SK-N-SH (cell line): ENCODE data around the gene SCNN1B. TPM values are rescaled to one million over a fixed set of nuclear protein-coding genes. Genes with fewer than 3 reads are reported as not detected.

Experiments used
- CTCF ChIA-PET: fragments of 300-600, 350-600 bp; formaldehyde crosslinking; extraction: SDS; loops from one replicate; lab custom pipeline; 2021; lab: Yijun Ruan, JAX
- POLR2A ChIA-PET: fragments of 350-600 bp; sonication (Branson Sonifier 250); formaldehyde crosslinking; extraction: SDS; loops from one replicate; lab custom pipeline; 2020; ENCODE audit warnings: antibody characterized with exemption, inconsistent platforms; lab: Yijun Ruan, JAX
- DNase-seq: peaks from one replicate; pipeline ENCODE4 v3.0.0; 2012
- H2AFZ ChIP-seq: fragments of 200-600 bp; sonication (generic); 2 replicates; pipeline ENCODE4 v1.8.1; 2016; ENCODE audit warnings: antibody characterized with exemption, mild to moderate bottlenecking, low read depth
- H3F3A ChIP-seq: fragments of 200-600 bp; sonication (generic); replicated peaks from 2 replicates; pipeline ENCODE3; 2016; ENCODE audit warnings: antibody characterized with exemption, mild to moderate bottlenecking; ENCODE audit not compliant: insufficient read depth
- H3K27ac ChIP-seq, 2 experiments: fragments of 200-500 bp in 1 of 2; fragments of 200-600 bp in 1 of 2; sonication (Bioruptor generic) in 1 of 2; sonication (generic), shearing (Covaris generic) in 1 of 2; 2 replicates each; pipeline versions ENCODE4 v1.5.1 to v1.6.1; 2014 to 2016; ENCODE audit warnings: low read depth in 2 of 2, inconsistent platforms in 1 of 2, low read length in 1 of 2, mild to moderate bottlenecking in 1 of 2, mixed read lengths in 1 of 2
- H3K27me3 ChIP-seq: fragments of 200-600 bp; sonication (generic), shearing (Covaris generic); 2 replicates; pipeline ENCODE4 v1.6.1; 2016; ENCODE audit warnings: mixed run types; ENCODE audit not compliant: insufficient read depth
- H3K36me3 ChIP-seq, 2 experiments: fragments of 200-500 bp in 1 of 2; fragments of 200-600 bp in 1 of 2; sonication (Bioruptor generic) in 1 of 2; sonication (generic) in 1 of 2; replicated peaks in 1 of 2; 2 replicates each; pipeline versions ENCODE3 to v1.5.1; 2014 to 2016; ENCODE audit warnings: low read length in 1 of 2, mild to moderate bottlenecking in 1 of 2; ENCODE audit not compliant: insufficient read depth in 2 of 2, control insufficient read depth in 1 of 2
- H3K4me1 ChIP-seq, 2 experiments: fragments of 200-500 bp in 1 of 2; fragments of 200-600 bp in 1 of 2; sonication (Bioruptor generic) in 1 of 2; sonication (generic), shearing (Covaris generic) in 1 of 2; 2 replicates each; pipeline versions ENCODE4 v1.5.1 to v1.6.1; 2014 to 2016; ENCODE audit warnings: low read depth in 1 of 2, low read length in 1 of 2, mixed run types in 1 of 2; ENCODE audit not compliant: insufficient read depth in 2 of 2, control insufficient read depth in 1 of 2
- H3K4me2 ChIP-seq: fragments of 200-600 bp; sonication (generic), shearing (Covaris generic); 2 replicates; pipeline ENCODE4 v1.6.1; 2017; ENCODE audit warnings: mixed run types
- H3K4me3 ChIP-seq, 2 experiments: fragments of 200-500 bp in 1 of 2; fragments of 200-600 bp in 1 of 2; sonication (Bioruptor generic) in 1 of 2; sonication (generic), shearing (Covaris generic) in 1 of 2; 2 replicates each; pipeline versions ENCODE4 v1.5.1 to v1.8.1; 2014 to 2016; ENCODE audit warnings: low read depth in 2 of 2, inconsistent platforms in 1 of 2, low read length in 1 of 2, mild to moderate bottlenecking in 1 of 2, mixed read lengths in 1 of 2, moderate library complexity in 1 of 2
- H3K79me2 ChIP-seq: fragments of 200-600 bp; sonication (generic); 2 replicates; pipeline ENCODE4 v1.8.1; 2017; ENCODE audit warnings: mild to moderate bottlenecking; ENCODE audit not compliant: insufficient read depth
- H3K9ac ChIP-seq: fragments of 200-600 bp; sonication (generic); 2 replicates; pipeline ENCODE4 v1.6.1; 2017; ENCODE audit warnings: mixed run types
- H3K9me2 ChIP-seq: fragments of 200-600 bp; sonication (generic); 2 replicates; pipeline ENCODE4 v1.6.1; 2017; ENCODE audit warnings: mixed run types
- H3K9me3 ChIP-seq: fragments of 200-600 bp; sonication (generic); 2 replicates; pipeline ENCODE4 v1.6.1; 2017; ENCODE audit warnings: mixed run types, mild to moderate bottlenecking, moderate library complexity
- H4K20me1 ChIP-seq: fragments of 200-600 bp; sonication (generic); 2 replicates; pipeline ENCODE4 v1.6.1; 2017; ENCODE audit warnings: mild to moderate bottlenecking, mixed run types; ENCODE audit not compliant: insufficient read depth
- CHD2 ChIP-seq: fragments of 150-350 bp; IDR thresholded peaks from 2 replicates; pipeline ENCODE4 v1.6.1; 2018; ENCODE audit warnings: low read length; ENCODE audit not compliant: partially characterized antibody
- EP300 ChIP-seq, 2 experiments: IDR thresholded peaks; 2 replicates each; pipeline versions ENCODE4 v1.4.0 to v1.6.1; 2012; ENCODE audit warnings: borderline replicate concordance in 1 of 2, low read depth in 1 of 2, low read length in 1 of 2
- EZH2phosphoT487 ChIP-seq: fragments of 200-600 bp; sonication (generic); IDR thresholded peaks from 2 replicates; pipeline ENCODE4 v1.6.1; 2017; ENCODE audit warnings: low read depth, mixed run types, mild to moderate bottlenecking, antibody characterized with exemption, moderate library complexity, borderline replicate concordance
- FOSL2 ChIP-seq: IDR thresholded peaks from 2 replicates; pipeline ENCODE4 v1.4.0; 2012; ENCODE audit warnings: low read depth, mild to moderate bottlenecking, moderate library complexity, borderline replicate concordance
- GABPA ChIP-seq: IDR thresholded peaks from 2 replicates; pipeline ENCODE4 v1.4.0; 2012; ENCODE audit warnings: low read depth, mild to moderate bottlenecking
- JUND ChIP-seq: IDR thresholded peaks from 2 replicates; pipeline ENCODE4 v1.4.0; 2012
- MEF2A ChIP-seq: IDR thresholded peaks from 2 replicates; pipeline ENCODE4 v1.4.0; 2012; ENCODE audit warnings: low read depth, borderline replicate concordance
- NFIC ChIP-seq: IDR thresholded peaks from 2 replicates; pipeline ENCODE4 v1.4.0; 2012; ENCODE audit warnings: borderline replicate concordance
- NRF1 ChIP-seq: IDR thresholded peaks from 2 replicates; pipeline ENCODE4 v1.6.1; 2012; ENCODE audit warnings: low read depth, mild to moderate bottlenecking, low read length
- RXRA ChIP-seq: IDR thresholded peaks from 2 replicates; pipeline ENCODE4 v1.4.0; 2012; ENCODE audit warnings: low read depth, mild to moderate bottlenecking, borderline replicate concordance
- SMC3 ChIP-seq: IDR thresholded peaks from 2 replicates; pipeline ENCODE4 v1.6.1; 2012; ENCODE audit warnings: low read depth, low read length, improper control_type of control experiment
- TCF12 ChIP-seq: IDR thresholded peaks from 2 replicates; pipeline ENCODE4 v1.4.0; 2012
- YY1 ChIP-seq: IDR thresholded peaks from 2 replicates; pipeline ENCODE4 v1.4.0; 2012; ENCODE audit warnings: low read depth, mild to moderate bottlenecking
- WGBS: methylation state at CpG from one replicate; pipeline ENCODE4 v1.1.6; 2017; ENCODE audit warnings: low lambda C conversion rate; 5-methylcytosine and 5-hydroxymethylcytosine counted together
- polyA plus RNA-seq, 3 experiments: library from polyadenylated mRNA; depleted of rRNA; stranded (reverse); fragments of >200 nt; gene quantifications; 2 replicates each; pipeline ENCODE4 v1.2.3, GENCODE V29; 2012
- TF ChIP-seq, protein P1 (sequence below): fragments of 200-600 bp; sonication (generic); IDR thresholded peaks from 2 replicates; pipeline ENCODE4 v1.6.1; 2017; ENCODE audit warnings: antibody characterized with exemption, mild to moderate bottlenecking, moderate library complexity
- TF ChIP-seq, protein P2 (sequence below): IDR thresholded peaks from 2 replicates; pipeline ENCODE4; 2012
- TF ChIP-seq, protein P3 (sequence below): fragments of 150-350 bp; IDR thresholded peaks from 2 replicates; pipeline ENCODE4 v1.6.1; 2016; ENCODE audit warnings: mild to moderate bottlenecking, low read depth, low read length

SCNN1B gene, protein sequence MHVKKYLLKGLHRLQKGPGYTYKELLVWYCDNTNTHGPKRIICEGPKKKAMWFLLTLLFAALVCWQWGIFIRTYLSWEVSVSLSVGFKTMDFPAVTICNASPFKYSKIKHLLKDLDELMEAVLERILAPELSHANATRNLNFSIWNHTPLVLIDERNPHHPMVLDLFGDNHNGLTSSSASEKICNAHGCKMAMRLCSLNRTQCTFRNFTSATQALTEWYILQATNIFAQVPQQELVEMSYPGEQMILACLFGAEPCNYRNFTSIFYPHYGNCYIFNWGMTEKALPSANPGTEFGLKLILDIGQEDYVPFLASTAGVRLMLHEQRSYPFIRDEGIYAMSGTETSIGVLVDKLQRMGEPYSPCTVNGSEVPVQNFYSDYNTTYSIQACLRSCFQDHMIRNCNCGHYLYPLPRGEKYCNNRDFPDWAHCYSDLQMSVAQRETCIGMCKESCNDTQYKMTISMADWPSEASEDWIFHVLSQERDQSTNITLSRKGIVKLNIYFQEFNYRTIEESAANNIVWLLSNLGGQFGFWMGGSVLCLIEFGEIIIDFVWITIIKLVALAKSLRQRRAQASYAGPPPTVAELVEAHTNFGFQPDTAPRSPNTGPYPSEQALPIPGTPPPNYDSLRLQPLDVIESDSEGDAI
- not detected in 2 replicates for polyA plus RNA-seq (2012; rRNA removed)
- not detected in 2 replicates for polyA plus RNA-seq (2012; cell fraction: cytosol; rRNA removed)
- 0.06 TPM in 1 of 2 replicates, not detected in the other for polyA plus RNA-seq (2012; cell fraction: nucleus; rRNA removed)

DNA sequence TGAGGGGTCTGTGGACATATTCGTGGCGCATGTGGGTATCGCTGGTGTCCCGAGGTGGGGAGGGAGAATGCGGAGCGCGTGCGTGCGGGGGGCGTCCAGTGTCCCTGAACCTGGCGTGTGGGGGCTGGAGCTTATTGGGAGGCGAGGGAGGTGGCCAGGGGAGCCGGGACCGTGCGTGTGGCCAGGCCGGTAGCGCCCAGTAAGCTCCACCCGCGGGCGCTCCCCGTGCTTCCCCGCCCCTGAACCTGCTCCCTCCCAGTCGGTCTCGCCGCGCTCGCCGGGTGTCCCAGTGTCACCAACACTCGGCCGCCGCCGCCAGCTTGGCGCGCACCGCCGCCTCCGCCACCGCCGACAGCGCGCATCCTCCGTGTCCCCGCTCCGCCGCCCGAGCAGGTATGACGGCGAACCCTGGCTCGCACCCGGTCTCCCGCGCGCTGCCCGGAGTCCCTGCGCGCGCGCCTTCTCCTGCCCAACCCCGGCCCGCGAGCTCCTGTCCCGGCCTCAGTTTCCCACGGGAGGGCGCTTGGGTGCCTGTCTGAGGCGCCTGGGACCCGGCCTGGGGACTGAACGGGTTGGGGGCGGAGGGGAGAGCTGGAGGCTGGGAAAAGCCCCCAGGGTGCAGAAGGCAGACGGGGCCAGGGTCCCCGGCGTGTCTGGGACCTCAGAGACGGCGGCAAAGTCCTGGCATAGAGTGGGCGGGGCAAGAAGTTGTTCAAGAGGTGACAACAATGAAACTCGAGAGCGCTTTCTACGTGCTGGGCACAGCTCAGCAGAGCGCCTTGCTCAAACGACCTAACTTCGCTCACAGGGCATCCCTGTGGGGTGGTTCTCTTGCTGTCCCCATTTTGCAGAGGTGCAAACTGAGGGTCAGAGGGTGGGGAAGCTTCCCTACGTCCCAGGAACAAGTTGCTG, at the start of gene SCNN1B:
Gene SCNN1B, plus strand, starts transcription at position 258 of the 912 bp plus-strand sequence. CDS start 46,298 bp downstream, outside the sequence.
- Histone ChIP-seq H3K4me2 (no peak within 1 kb of the TSS), H4K20me1 (no peaks in the 10 kb centered on the region), H3K9me3 (no peaks in the 10 kb centered on the region), H3K9ac (no peak within 1 kb of the TSS), H3K27ac (no peak within 1 kb of the TSS), H3F3A (no peaks in the 10 kb centered on the region), H3K79me2 (no peaks in the 10 kb centered on the region), H3K27me3 (peaks cover 21% of the 10 kb centered on the region), H3K4me1 (no peaks in the 10 kb centered on the region; a peak in 1 of 4 replicates), H3K9me2 (no peaks in the 10 kb centered on the region), H3K36me3 (no peaks in the 10 kb centered on the region), H3K4me3 (peak within 1 kb of the TSS in 1 of 2 experiments; percentile 15; a peak in 1 of 4 replicates), H2AFZ (no peak within 1 kb of the TSS)
- POLR2A ChIA-PET, result interaction anchor here (0.6 kb wide), 1 partner anchor 217 kb away, joined by 4 read pairs; no protein-coding TSS in a partner anchor
- DNase-seq, result peak; percentile 71
- TF ChIP-seq TCF12 (no peak), YY1 (no peak), SMC3 (no peak), NRF1 (no peak), EZH2phosphoT487 (no peak), NFIC (no peak), RXRA (no peak), CHD2 (no peak)
- TF ChIP-seq, protein P1, sequence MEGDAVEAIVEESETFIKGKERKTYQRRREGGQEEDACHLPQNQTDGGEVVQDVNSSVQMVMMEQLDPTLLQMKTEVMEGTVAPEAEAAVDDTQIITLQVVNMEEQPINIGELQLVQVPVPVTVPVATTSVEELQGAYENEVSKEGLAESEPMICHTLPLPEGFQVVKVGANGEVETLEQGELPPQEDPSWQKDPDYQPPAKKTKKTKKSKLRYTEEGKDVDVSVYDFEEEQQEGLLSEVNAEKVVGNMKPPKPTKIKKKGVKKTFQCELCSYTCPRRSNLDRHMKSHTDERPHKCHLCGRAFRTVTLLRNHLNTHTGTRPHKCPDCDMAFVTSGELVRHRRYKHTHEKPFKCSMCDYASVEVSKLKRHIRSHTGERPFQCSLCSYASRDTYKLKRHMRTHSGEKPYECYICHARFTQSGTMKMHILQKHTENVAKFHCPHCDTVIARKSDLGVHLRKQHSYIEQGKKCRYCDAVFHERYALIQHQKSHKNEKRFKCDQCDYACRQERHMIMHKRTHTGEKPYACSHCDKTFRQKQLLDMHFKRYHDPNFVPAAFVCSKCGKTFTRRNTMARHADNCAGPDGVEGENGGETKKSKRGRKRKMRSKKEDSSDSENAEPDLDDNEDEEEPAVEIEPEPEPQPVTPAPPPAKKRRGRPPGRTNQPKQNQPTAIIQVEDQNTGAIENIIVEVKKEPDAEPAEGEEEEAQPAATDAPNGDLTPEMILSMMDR, result no peak
- CTCF ChIA-PET, result interaction anchor here (0.8 to 1.4 kb wide), 4 partner anchors 10 to 133 kb away, joined by 3 to 5 read pairs (median 4); no protein-coding TSS in a partner anchor
- 4% methylated on average over 21 of the region's 81 CpGs for WGBS

DNA sequence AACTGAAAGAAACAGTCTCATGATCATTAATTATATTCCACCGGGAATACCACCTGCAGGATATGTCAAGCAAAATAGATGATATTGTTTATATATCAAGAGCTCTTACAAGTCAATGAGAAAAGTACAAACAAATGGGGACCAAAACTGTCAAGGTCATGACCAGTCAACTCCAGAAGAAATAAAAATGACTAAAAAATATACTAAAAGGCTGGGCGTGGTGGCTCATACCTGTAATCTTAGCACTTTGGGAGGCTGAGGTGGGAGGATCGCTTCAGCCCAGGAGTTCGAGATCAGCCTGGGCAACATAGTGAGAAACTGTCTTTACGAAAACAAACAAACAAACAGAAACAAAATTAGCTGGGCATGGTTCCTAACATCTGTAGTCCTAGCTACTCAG, 49.8 kb upstream of the SCNN1B start:
- H4K20me1 ChIP-seq, result no peaks in the 10 kb centered on the region
- no peak overlapping the region for H2AFZ ChIP-seq
- no peaks in the 10 kb centered on the region for H3K9me3 ChIP-seq
- no peaks in the 10 kb centered on the region for H3K9me2 ChIP-seq
- ChIA-PET POLR2A (no interaction called here), CTCF (interaction anchor here (0.6 kb wide), 1 partner anchor 1544 kb away, joined by 3 read pairs; no protein-coding TSS in a partner anchor)
- H3K36me3 ChIP-seq, result no peaks in the 10 kb centered on the region
- 50% methylated on average over 5 of the region's 5 CpGs for WGBS
- no peak overlapping the region for H3K27ac ChIP-seq
- DNase-seq, result no peak
- H3F3A ChIP-seq, result no peaks in the 10 kb centered on the region
- no peak overlapping the region for H3K4me2 ChIP-seq
- no peaks in the 10 kb centered on the region for H3K4me1 ChIP-seq
- no peaks in the 10 kb centered on the region for H3K27me3 ChIP-seq
- H3K9ac ChIP-seq, result no peak overlapping the region
- no peaks in the 10 kb centered on the region for H3K79me2 ChIP-seq
- no peak overlapping the region for H3K4me3 ChIP-seq
- TF ChIP-seq, protein P2, sequence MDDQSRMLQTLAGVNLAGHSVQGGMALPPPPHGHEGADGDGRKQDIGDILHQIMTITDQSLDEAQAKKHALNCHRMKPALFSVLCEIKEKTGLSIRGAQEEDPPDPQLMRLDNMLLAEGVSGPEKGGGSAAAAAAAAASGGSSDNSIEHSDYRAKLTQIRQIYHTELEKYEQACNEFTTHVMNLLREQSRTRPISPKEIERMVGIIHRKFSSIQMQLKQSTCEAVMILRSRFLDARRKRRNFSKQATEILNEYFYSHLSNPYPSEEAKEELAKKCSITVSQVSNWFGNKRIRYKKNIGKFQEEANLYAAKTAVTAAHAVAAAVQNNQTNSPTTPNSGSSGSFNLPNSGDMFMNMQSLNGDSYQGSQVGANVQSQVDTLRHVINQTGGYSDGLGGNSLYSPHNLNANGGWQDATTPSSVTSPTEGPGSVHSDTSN, result no peak
- TF ChIP-seq MEF2A (no peak), EP300 (IDR thresholded peaks at IDR 0.05; ENCODE audit: borderline replicate concordance in 1 of 2, low read depth in 1 of 2, low read length in 1 of 2) (no peak), FOSL2 (no peak), JUND (no peak), GABPA (no peak)
- TF ChIP-seq, protein P3, sequence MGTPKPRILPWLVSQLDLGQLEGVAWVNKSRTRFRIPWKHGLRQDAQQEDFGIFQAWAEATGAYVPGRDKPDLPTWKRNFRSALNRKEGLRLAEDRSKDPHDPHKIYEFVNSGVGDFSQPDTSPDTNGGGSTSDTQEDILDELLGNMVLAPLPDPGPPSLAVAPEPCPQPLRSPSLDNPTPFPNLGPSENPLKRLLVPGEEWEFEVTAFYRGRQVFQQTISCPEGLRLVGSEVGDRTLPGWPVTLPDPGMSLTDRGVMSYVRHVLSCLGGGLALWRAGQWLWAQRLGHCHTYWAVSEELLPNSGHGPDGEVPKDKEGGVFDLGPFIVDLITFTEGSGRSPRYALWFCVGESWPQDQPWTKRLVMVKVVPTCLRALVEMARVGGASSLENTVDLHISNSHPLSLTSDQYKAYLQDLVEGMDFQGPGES, result no peak
- TF ChIP-seq, protein P1, result no peak
